Head of caudate nucleus (tissue), 42 donors: ENCODE measurements around the gene CGN.

Source experiments
- DNase-seq, 42 donors: peaks; one replicate each; pipeline versions ENCODE4 v3.0.0 to v3.0.0-alpha.2; 2020 to 2021; ENCODE audit warnings: mixed read lengths in 7 of 42
- intact Hi-C: fragments of 100-400 bp; cut with DNase I; formaldehyde crosslinking; loops from one replicate; pipeline ENCODE4 v1.15.0; 2022

The CGN gene

GRCh38 chr1:151510957-151511635 lies at the start of gene CGN:
CGN (plus strand) TSS chr1:151511387; CDS start chr1:151518520, 7,133 bp downstream.
- intact Hi-C loops, result loop anchor here (1.0 kb wide), 1 partner anchor 38 kb away; no protein-coding TSS in a partner anchor
- peak; percentile 75 to 97 (median 94) for DNase-seq

GRCh38 chr1:151461694-151462093 lies 49.5 kb upstream of the CGN start:
- intact Hi-C loops, result loop anchor here (5.0 kb wide), 1 partner anchor 46 kb away; no protein-coding TSS in a partner anchor
- DNase-seq, result no peak

GRCh38 chr1:151465026-151465425 lies 46.2 kb upstream of the CGN start:
- intact Hi-C loops, result no loop called here
- DNase-seq, result no peak

DNA sequence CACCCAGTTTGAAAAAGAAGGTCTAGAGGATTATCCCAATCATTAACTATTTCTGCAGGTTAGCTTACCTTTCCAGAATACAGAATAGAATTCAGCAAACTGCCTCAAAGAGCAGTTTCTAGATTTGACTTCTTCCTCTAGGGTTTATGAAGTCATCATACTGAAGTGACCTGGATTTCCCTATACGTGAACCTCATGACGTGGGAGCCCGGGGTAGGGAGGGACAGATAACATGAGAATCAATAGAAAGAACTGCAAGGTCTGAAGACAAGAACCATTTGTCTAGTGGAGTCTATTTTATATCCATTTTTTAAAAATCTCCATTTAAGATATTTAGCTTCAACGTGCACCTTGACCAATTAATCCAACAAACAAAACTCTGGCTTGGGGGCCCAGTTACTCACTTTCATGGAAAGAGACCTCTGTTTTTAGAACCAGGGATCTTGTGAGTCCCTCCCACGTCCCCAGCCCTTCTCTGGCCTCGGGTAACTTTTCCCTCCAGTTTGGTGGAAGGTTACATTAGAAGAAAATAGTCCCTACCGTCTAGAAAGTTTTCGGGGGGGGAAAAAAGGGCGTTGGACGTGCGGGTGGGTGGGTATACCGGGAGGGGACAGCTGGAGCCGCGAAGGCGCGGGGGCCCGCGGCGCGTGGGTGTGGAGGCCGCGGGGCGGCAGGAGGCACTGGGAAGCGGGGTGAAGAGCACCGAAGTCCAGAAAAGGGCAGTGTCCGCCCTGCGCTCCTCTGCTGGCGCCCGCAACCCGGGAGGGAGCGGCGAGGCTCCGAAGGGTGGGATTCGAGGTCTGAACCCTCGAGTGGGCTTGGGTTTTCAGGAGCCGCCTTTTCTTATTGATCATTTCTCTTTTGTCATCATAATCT lies 38.1 kb upstream of the CGN start:
- DNase-seq, result peak in 33 of 42 donors; percentile 7 to 67 (median 33)
- intact Hi-C loops, result loop anchor here (1.0 to 2.0 kb wide), 2 partner anchors 14 to 38 kb away; partner anchors contain the start of genes CGN and POGZ

GRCh38 chr1:151474745-151475144 lies 36.4 kb upstream of the CGN start:
- intact Hi-C loops, result no loop called here
- no peak for DNase-seq

- intact Hi-C loops, result no loop called here
Measured at GRCh38 chr1:151475175-151475574, 36.0 kb upstream of the CGN start.

GRCh38 chr1:151476083-151476482 lies 35.1 kb upstream of the CGN start:
- DNase-seq, result no peak
- intact Hi-C loops, result no loop called here

More at GRCh38 chr1:151475175-151475574, 36.0 kb upstream of the CGN start:
- no peak for DNase-seq

- intact Hi-C loops, result no loop called here
- DNase-seq, result no peak
Measured at GRCh38 chr1:151477066-151477465, 34.1 kb upstream of the CGN start.

DNA sequence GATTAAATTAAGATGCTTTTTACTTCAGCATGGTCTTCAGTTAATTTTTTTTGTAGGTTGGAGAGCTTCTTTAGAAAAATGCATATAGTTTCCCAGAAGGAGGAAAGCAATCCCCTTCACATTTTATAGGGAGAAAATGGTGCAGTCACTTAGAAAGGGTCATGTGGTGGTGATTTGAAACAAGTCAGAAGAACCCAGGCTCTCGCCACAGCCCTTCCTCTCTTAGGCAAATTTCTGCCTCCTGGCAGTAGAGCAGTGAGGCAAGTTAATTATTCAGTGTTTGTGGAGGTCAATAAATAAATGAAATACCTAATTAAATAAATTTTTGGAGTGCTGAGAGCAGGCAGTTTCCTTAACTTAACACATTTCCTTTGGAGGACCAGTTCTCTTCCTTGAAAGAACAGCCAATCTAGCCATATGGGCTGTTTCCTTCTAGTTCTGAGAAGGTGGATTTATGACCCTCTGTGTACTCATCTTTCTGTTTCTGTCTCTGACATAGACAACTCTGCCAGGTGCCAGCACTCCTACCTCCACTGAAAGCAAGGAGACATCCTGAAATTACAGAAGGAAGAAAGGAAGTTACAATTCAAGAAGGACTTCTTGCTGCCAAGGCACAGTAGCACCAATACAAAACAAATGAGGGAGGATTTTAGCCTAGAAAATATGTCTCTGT lies 32.9 kb upstream of the CGN start:
- intact Hi-C loops, result no loop called here
- no peak for DNase-seq

DNA sequence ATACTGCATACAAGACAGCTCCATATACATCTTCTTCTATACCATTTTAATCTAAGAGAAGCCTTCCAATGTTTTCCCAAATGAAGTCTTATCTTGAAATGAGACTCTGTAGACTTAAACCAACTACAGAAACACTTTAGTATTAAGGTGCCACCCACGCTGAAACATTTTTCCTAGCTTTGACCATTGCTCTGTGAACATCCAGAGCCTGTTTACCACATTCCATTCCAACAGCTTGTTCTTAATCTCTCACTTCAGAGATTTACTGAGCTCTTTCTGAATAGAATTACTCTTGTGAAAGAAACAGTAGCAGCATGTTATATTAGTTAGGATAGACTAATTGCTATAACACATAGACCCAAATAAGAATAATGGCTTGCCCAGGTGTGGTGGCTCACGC lies 32.3 kb upstream of the CGN start:
- intact Hi-C loops, result no loop called here
- no peak for DNase-seq

GRCh38 chr1:151479462-151479861 lies 31.7 kb upstream of the CGN start:
- no peak for DNase-seq
- intact Hi-C loops, result no loop called here

DNA sequence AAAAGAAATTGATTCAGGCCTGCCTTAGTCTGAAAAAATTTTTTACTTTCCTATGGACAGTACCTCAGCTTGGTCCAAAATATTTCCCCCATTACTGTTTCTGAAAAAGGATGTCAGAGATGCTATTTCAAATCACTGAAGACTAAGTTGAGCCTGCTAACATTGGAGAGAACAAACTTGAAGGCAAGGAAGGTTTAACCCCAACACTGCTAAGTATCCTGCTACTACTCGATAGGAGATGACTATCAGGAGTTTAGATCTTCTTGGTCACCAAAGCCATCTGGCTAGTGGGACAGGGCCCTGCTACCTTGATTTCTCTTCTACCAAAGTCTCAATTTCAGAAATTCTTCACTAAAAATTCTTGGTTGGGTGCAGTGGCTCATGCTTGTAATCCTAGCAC lies 29.2 kb upstream of the CGN start:
- intact Hi-C loops, result no loop called here
- DNase-seq, result no peak

- intact Hi-C loops, result no loop called here
Measured at GRCh38 chr1:151485685-151486255, 25.4 kb upstream of the CGN start.

DNA sequence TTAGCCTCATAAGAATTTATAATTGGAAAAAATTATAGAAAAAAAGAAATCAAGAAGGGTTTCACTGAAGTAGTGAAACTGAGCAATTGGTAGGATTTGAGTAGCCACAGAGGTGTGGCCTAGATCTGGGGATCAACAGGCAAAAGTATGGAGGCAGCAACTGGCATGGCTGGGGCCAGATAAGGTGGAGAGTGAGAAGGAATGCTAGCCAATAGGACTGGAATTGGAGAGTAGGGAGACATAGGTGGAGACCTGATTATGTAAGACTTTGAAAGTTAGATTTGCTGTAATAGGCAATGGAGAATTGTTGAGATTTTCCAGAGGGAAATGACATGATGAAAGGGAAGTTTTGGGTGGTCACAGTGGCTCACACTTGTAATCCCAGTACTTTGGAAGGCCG lies 24.6 kb upstream of the CGN start:
- no peak for DNase-seq
- intact Hi-C loops, result no loop called here

More at GRCh38 chr1:151485685-151486255, 25.4 kb upstream of the CGN start:
- DNase-seq, result no peak

DNA sequence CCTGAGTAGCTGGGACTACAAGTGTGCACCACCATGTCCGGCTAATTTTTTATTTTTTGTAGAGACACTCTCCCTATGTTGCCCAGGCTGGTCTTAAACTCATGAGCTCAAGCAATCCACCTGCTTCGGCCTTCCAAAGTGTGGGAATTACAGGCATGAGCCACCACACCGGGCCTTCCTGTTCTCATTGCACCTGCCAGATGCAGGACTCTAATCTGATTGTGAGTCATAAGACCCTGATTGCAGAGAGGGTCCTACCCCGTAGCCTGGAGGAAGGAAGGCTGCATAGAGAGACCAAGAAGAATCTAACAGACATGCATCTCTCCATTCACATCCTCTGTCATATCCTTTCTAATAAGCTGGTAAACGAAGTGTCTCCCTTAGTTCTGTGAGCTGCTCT lies 19.5 kb upstream of the CGN start:
- intact Hi-C loops, result no loop called here
- DNase-seq, result no peak

DNA sequence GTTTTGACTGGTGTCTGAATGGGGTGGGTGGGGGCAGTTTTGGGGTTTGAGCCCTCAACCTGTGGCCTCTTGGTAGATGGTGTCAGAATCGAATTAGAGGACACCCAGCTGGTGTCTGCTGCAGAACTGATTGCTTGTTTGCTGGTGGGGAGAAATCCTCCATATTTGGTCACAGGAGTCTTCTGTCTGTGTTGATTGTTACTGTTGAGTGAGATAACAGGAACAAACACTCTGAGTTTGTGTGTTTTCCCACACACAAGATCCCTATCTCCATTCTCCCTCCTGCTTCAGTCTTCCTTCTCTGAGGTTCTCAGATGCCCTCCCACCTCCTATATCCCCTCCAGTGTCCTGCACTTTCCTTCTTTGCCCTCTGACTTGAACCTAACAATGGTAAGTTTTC lies 19.1 kb upstream of the CGN start:
- intact Hi-C loops, result no loop called here
- no peak for DNase-seq

- DNase-seq, result no peak
- intact Hi-C loops, result no loop called here
Measured at GRCh38 chr1:151493042-151493441, 18.1 kb upstream of the CGN start.

- intact Hi-C loops, result no loop called here
- DNase-seq, result peak in 7 of 42 donors; percentile 13 to 66 (median 30)
Measured at GRCh38 chr1:151494741-151495281, 16.4 kb upstream of the CGN start.

DNA sequence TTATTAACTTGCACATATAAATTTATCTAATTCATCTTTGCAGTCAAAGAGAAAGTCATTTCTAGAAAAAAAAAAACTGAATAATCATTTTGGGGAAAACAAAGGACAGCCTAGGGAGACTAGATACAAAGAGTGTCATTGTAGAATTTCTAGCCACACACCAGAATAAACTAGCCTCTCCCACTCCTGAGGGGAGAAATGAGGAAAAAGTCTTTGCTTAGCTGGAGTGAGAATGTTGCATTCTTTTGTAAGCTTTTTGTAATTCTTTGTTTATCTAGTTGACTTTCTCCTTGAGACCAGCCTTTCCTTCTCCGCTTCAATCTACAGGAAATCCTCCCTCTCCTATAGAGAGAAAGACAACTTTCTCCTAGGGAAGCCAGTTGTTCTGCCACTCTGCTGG lies 15.9 kb upstream of the CGN start:
- intact Hi-C loops, result no loop called here
- peak in 2 of 42 donors; percentile 28 to 49 for DNase-seq
